ENCODE measurements around the gene SLC1A2.

GRCh38 chr11:35265755-35266454 lies 153.5 kb downstream of the SLC1A2 start:
- TF ChIP-seq CTCF (IDR thresholded peaks at IDR 0.05) (no peak), POLR2A (IDR thresholded peaks at IDR 0.05) (no peak)

Data from thyroid gland (tissue), 4 donors.